SW480 (cell line): ENCODE data around the gene TMEM140.

ENCODE experiments used
- DNase-seq: peaks from one replicate; pipeline ENCODE4 v3.0.0-alpha.2; 2016; ENCODE audit warnings: low spot score

TMEM140 gene

GRCh38 chr7:135174941-135175340 lies 27.1 kb downstream of the TMEM140 start:
- no peak for DNase-seq

GRCh38 chr7:135175931-135176330 lies 28.1 kb downstream of the TMEM140 start:
- no peak for DNase-seq

GRCh38 chr7:135177028-135177696 lies 29.3 kb downstream of the TMEM140 start:
- peak; percentile 23 for DNase-seq

- no peak for DNase-seq
Measured at GRCh38 chr7:135178364-135178763, 30.5 kb downstream of the TMEM140 start.

- no peak for DNase-seq
Measured at GRCh38 chr7:135179321-135179925, 31.6 kb downstream of the TMEM140 start.

GRCh38 chr7:135180122-135180521 lies 32.2 kb downstream of the TMEM140 start:
- DNase-seq = no peak

- DNase-seq = no peak
Measured at GRCh38 chr7:135181261-135181928, 33.5 kb downstream of the TMEM140 start.

GRCh38 chr7:135181929-135182678 lies 34.2 kb downstream of the TMEM140 start:
- no peak for DNase-seq

GRCh38 chr7:135183478-135183877 lies 35.6 kb downstream of the TMEM140 start:
- DNase-seq = no peak

- DNase-seq = no peak
Measured at GRCh38 chr7:135184254-135184841, 36.5 kb downstream of the TMEM140 start.

- DNase-seq = no peak
Measured at GRCh38 chr7:135185471-135186260, 37.8 kb downstream of the TMEM140 start.

- DNase-seq = no peak
Measured at GRCh38 chr7:135186261-135186540, 38.3 kb downstream of the TMEM140 start.

- no peak for DNase-seq
Measured at GRCh38 chr7:135186841-135187253, 39.0 kb downstream of the TMEM140 start.

- no peak for DNase-seq
Measured at GRCh38 chr7:135188298-135188984, 40.6 kb downstream of the TMEM140 start.

- no peak for DNase-seq
Measured at GRCh38 chr7:135189221-135189662, 41.4 kb downstream of the TMEM140 start.

- DNase-seq = no peak
Measured at GRCh38 chr7:135189961-135190360, 42.1 kb downstream of the TMEM140 start.

- no peak for DNase-seq
Measured at GRCh38 chr7:135190703-135191102, 42.8 kb downstream of the TMEM140 start.

- no peak for DNase-seq
Measured at GRCh38 chr7:135192914-135193536, 45.2 kb downstream of the TMEM140 start.

GRCh38 chr7:135193615-135194081 lies 45.8 kb downstream of the TMEM140 start:
- no peak for DNase-seq

- DNase-seq = no peak
Measured at GRCh38 chr7:135194494-135195095, 46.7 kb downstream of the TMEM140 start.
